ENCODE data around the gene ASB13. TPM values are rescaled to one million over a fixed set of nuclear protein-coding genes. Genes with fewer than 3 reads are reported as not detected.

The ASB13 gene
- total and polyA plus RNA-seq, 10 of the 15 experiments (the other 5 are each of a cell fraction or from before 2014, with no cell fraction given), result 0.02 to 0.59 (median 0.10) TPM; not detected in 2

- TF ChIP-seq CHD4 (IDR thresholded peaks at IDR 0.05) (no peak), RUNX3 (IDR thresholded peaks at IDR 0.05; ENCODE audit: low read length) (0 out of 2 replicates have a peak, but pooled peaks have one; percentile 14), HDGF (IDR thresholded peaks at IDR 0.05) (peak; percentile 88), FOXK2 (IDR thresholded peaks at IDR 0.05) (no peak), SREBF1 (IDR thresholded peaks at IDR 0.05; ENCODE audit: low read length) (no peak), NR2C2 (IDR thresholded peaks at IDR 0.05; ENCODE audit: borderline replicate concordance, control insufficient read depth, insufficient read length, low read depth) (no peak), ZBTB33 (IDR thresholded peaks at IDR 0.05) (no peak), CUX1 (IDR thresholded peaks at IDR 0.05; ENCODE audit: insufficient replicate concordance, low read depth, low read length) (no peak), MYB (IDR thresholded peaks at IDR 0.05; ENCODE audit: borderline replicate concordance, low read depth, low read length) (no peak), PAX5 (IDR thresholded peaks at IDR 0.05; ENCODE audit: borderline replicate concordance, low read depth, low read length) (peak; percentile 28; the same call in 1 of the 2 replicates), BCLAF1 (IDR thresholded peaks at IDR 0.05) (no peak), SMAD1 (IDR thresholded peaks at IDR 0.05; ENCODE audit: low read depth, partially characterized antibody) (no peak), BCL3 (IDR thresholded peaks at IDR 0.05; ENCODE audit: borderline replicate concordance, insufficient read depth, low read depth, low read length, poor library complexity, severe bottlenecking) (no peak), NR2C1 (IDR thresholded peaks at IDR 0.05) (peak; percentile 96), E2F8 (IDR thresholded peaks at IDR 0.05; ENCODE audit: low read depth, partially characterized antibody) (no peak)
Measured at GRCh38 chr10:5684318-5684970, 18.0 kb upstream of the ASB13 start, which contains the start of gene TASOR2 (continued).
